ENCODE measurements around the gene SPNS3. TPM values are rescaled to one million over a fixed set of nuclear protein-coding genes. Genes with fewer than 3 reads are reported as not detected.

SPNS3 gene
- total and polyA plus RNA-seq, 3 donors from 2014 or later: 0.39 to 1.4 (median 0.75) TPM

- 61 to 66% methylated on average over 6 to 12 of the region's 14 CpGs for WGBS, 2 donors
- DNase-seq: peak; percentile 55
- H3K4me3 ChIP-seq: no peak overlapping the region
- no peaks in the 10 kb centered on the region for H3K9me3 ChIP-seq
- H3K4me1 ChIP-seq: peaks cover 7% of the 10 kb centered on the region
- no peaks in the 10 kb centered on the region for H3K36me3 ChIP-seq (ENCODE audit: low read depth, missing control alignments)
- H3K27ac ChIP-seq: peak overlapping the region in 1 of 2 donors; percentile 58
- H3K27me3 ChIP-seq: no peaks in the 10 kb centered on the region
- TF ChIP-seq POLR2A (IDR thresholded peaks at IDR 0.05) (no peak), CTCF (IDR thresholded peaks at IDR 0.05) (no peak)
- intact Hi-C loops (cut with DNase I; ENCODE audit: low total_unique reads): no loop called here
Measured at GRCh38 chr17:4519361-4519788, 85.6 kb downstream of the SPNS3 start.

- 86 to 90% methylated on average over 19 of the region's 19 CpGs for WGBS, 2 donors
- H3K4me1 ChIP-seq: peaks cover 7% of the 10 kb centered on the region
Measured at GRCh38 chr17:4520060-4520893, 86.5 kb downstream of the SPNS3 start.

GRCh38 chr17:4520894-4521600 is 87.3 kb downstream of the SPNS3 start:
- TF ChIP-seq CTCF (IDR thresholded peaks at IDR 0.05) (no peak), POLR2A (IDR thresholded peaks at IDR 0.05) (no peak)
- WGBS, 2 donors: 79 to 88% methylated on average over 8 of the region's 8 CpGs
- DNase-seq: peak; percentile 42
- H3K27ac ChIP-seq: no peak overlapping the region
- H3K9me3 ChIP-seq: no peaks in the 10 kb centered on the region
- H3K27me3 ChIP-seq: no peaks in the 10 kb centered on the region
- H3K4me1 ChIP-seq: peaks cover 7% of the 10 kb centered on the region
- H3K36me3 ChIP-seq (ENCODE audit: low read depth, missing control alignments): no peaks in the 10 kb centered on the region
- no peak overlapping the region for H3K4me3 ChIP-seq
- intact Hi-C loops (cut with DNase I; ENCODE audit: low total_unique reads): no loop called here

More at GRCh38 chr17:4520060-4520893, 86.5 kb downstream of the SPNS3 start:
- DNase-seq: no peak
- Histone ChIP-seq H3K36me3 (ENCODE audit: low read depth, missing control alignments) (no peaks in the 10 kb centered on the region), H3K4me3 (no peak overlapping the region), H3K9me3 (no peaks in the 10 kb centered on the region), H3K27me3 (no peaks in the 10 kb centered on the region), H3K27ac (peak overlapping the region in 1 of 2 donors; percentile 50)
- intact Hi-C loops (cut with DNase I; ENCODE audit: low total_unique reads): no loop called here
- TF ChIP-seq CTCF (IDR thresholded peaks at IDR 0.05) (no peak), POLR2A (IDR thresholded peaks at IDR 0.05) (no peak)

GRCh38 chr17:4522661-4523060 is 88.9 kb downstream of the SPNS3 start:
- Histone ChIP-seq H3K27ac (no peak overlapping the region), H3K4me3 (no peak overlapping the region), H3K4me1 (peaks cover 7% of the 10 kb centered on the region), H3K36me3 (ENCODE audit: low read depth, missing control alignments) (no peaks in the 10 kb centered on the region), H3K27me3 (no peaks in the 10 kb centered on the region), H3K9me3 (no peaks in the 10 kb centered on the region)
- TF ChIP-seq POLR2A (IDR thresholded peaks at IDR 0.05): no peak
- no peak for TF ChIP-seq CTCF (IDR thresholded peaks at IDR 0.05)
- WGBS, 2 donors: 80 to 87% methylated on average over 5 to 6 of the region's 6 CpGs
- DNase-seq: no peak
- intact Hi-C loops (cut with DNase I; ENCODE audit: low total_unique reads): no loop called here
